SK-N-SH (cell line): ENCODE measurements around the gene ABLIM1. TPM values are rescaled to one million over a fixed set of nuclear protein-coding genes. Genes with fewer than 3 reads are reported as not detected.

Experiments used
- CTCF ChIA-PET: fragments of 300-600, 350-600 bp; formaldehyde crosslinking; extraction: SDS; loops from one replicate; lab custom pipeline; 2021; lab: Yijun Ruan, JAX
- POLR2A ChIA-PET: fragments of 350-600 bp; sonication (Branson Sonifier 250); formaldehyde crosslinking; extraction: SDS; loops from one replicate; lab custom pipeline; 2020; ENCODE audit warnings: antibody characterized with exemption, inconsistent platforms; lab: Yijun Ruan, JAX
- DNase-seq: peaks from one replicate; pipeline ENCODE4 v3.0.0; 2012
- H2AFZ ChIP-seq: fragments of 200-600 bp; sonication (generic); 2 replicates; pipeline ENCODE4 v1.8.1; 2016; ENCODE audit warnings: antibody characterized with exemption, mild to moderate bottlenecking, low read depth
- H3F3A ChIP-seq: fragments of 200-600 bp; sonication (generic); replicated peaks from 2 replicates; pipeline ENCODE3; 2016; ENCODE audit warnings: antibody characterized with exemption, mild to moderate bottlenecking; ENCODE audit not compliant: insufficient read depth
- H3K27ac ChIP-seq, 2 experiments: fragments of 200-500 bp in 1 of 2; fragments of 200-600 bp in 1 of 2; sonication (Bioruptor generic) in 1 of 2; sonication (generic), shearing (Covaris generic) in 1 of 2; 2 replicates each; pipeline versions ENCODE4 v1.5.1 to v1.6.1; 2014 to 2016; ENCODE audit warnings: low read depth in 2 of 2, inconsistent platforms in 1 of 2, low read length in 1 of 2, mild to moderate bottlenecking in 1 of 2, mixed read lengths in 1 of 2
- H3K27me3 ChIP-seq: fragments of 200-600 bp; sonication (generic), shearing (Covaris generic); 2 replicates; pipeline ENCODE4 v1.6.1; 2016; ENCODE audit warnings: mixed run types; ENCODE audit not compliant: insufficient read depth
- H3K36me3 ChIP-seq, 2 experiments: fragments of 200-500 bp in 1 of 2; fragments of 200-600 bp in 1 of 2; sonication (Bioruptor generic) in 1 of 2; sonication (generic) in 1 of 2; replicated peaks in 1 of 2; 2 replicates each; pipeline versions ENCODE3 to v1.5.1; 2014 to 2016; ENCODE audit warnings: low read length in 1 of 2, mild to moderate bottlenecking in 1 of 2; ENCODE audit not compliant: insufficient read depth in 2 of 2, control insufficient read depth in 1 of 2
- H3K4me1 ChIP-seq, 2 experiments: fragments of 200-500 bp in 1 of 2; fragments of 200-600 bp in 1 of 2; sonication (Bioruptor generic) in 1 of 2; sonication (generic), shearing (Covaris generic) in 1 of 2; 2 replicates each; pipeline versions ENCODE4 v1.5.1 to v1.6.1; 2014 to 2016; ENCODE audit warnings: low read depth in 1 of 2, low read length in 1 of 2, mixed run types in 1 of 2; ENCODE audit not compliant: insufficient read depth in 2 of 2, control insufficient read depth in 1 of 2
- H3K4me2 ChIP-seq: fragments of 200-600 bp; sonication (generic), shearing (Covaris generic); 2 replicates; pipeline ENCODE4 v1.6.1; 2017; ENCODE audit warnings: mixed run types
- H3K4me3 ChIP-seq, 2 experiments: fragments of 200-500 bp in 1 of 2; fragments of 200-600 bp in 1 of 2; sonication (Bioruptor generic) in 1 of 2; sonication (generic), shearing (Covaris generic) in 1 of 2; 2 replicates each; pipeline versions ENCODE4 v1.5.1 to v1.8.1; 2014 to 2016; ENCODE audit warnings: low read depth in 2 of 2, inconsistent platforms in 1 of 2, low read length in 1 of 2, mild to moderate bottlenecking in 1 of 2, mixed read lengths in 1 of 2, moderate library complexity in 1 of 2
- H3K79me2 ChIP-seq: fragments of 200-600 bp; sonication (generic); 2 replicates; pipeline ENCODE4 v1.8.1; 2017; ENCODE audit warnings: mild to moderate bottlenecking; ENCODE audit not compliant: insufficient read depth
- H3K9ac ChIP-seq: fragments of 200-600 bp; sonication (generic); 2 replicates; pipeline ENCODE4 v1.6.1; 2017; ENCODE audit warnings: mixed run types
- H3K9me2 ChIP-seq: fragments of 200-600 bp; sonication (generic); 2 replicates; pipeline ENCODE4 v1.6.1; 2017; ENCODE audit warnings: mixed run types
- H3K9me3 ChIP-seq: fragments of 200-600 bp; sonication (generic); 2 replicates; pipeline ENCODE4 v1.6.1; 2017; ENCODE audit warnings: mixed run types, mild to moderate bottlenecking, moderate library complexity
- H4K20me1 ChIP-seq: fragments of 200-600 bp; sonication (generic); 2 replicates; pipeline ENCODE4 v1.6.1; 2017; ENCODE audit warnings: mild to moderate bottlenecking, mixed run types; ENCODE audit not compliant: insufficient read depth
- CHD2 ChIP-seq: fragments of 150-350 bp; IDR thresholded peaks from 2 replicates; pipeline ENCODE4 v1.6.1; 2018; ENCODE audit warnings: low read length; ENCODE audit not compliant: partially characterized antibody
- CTCF ChIP-seq: fragments of 200-600 bp; sonication (generic); IDR thresholded peaks from 2 replicates; pipeline ENCODE4 v1.6.1; 2017; ENCODE audit warnings: antibody characterized with exemption, mild to moderate bottlenecking, moderate library complexity
- ELF1 ChIP-seq: IDR thresholded peaks from 2 replicates; pipeline ENCODE4 v1.4.0; 2012
- EZH2phosphoT487 ChIP-seq: fragments of 200-600 bp; sonication (generic); IDR thresholded peaks from 2 replicates; pipeline ENCODE4 v1.6.1; 2017; ENCODE audit warnings: low read depth, mixed run types, mild to moderate bottlenecking, antibody characterized with exemption, moderate library complexity, borderline replicate concordance
- FOXJ3 ChIP-seq: sonication (generic); formaldehyde crosslinking; IDR thresholded peaks from 2 replicates; pipeline ENCODE4 v1.5.1; 2020; ENCODE audit warnings: mild to moderate bottlenecking, missing genetic modification reagents
- JUND ChIP-seq: IDR thresholded peaks from 2 replicates; pipeline ENCODE4 v1.4.0; 2012
- MAX ChIP-seq: IDR thresholded peaks from 2 replicates; pipeline ENCODE4 v1.4.0; 2012; ENCODE audit warnings: low read depth
- MXI1 ChIP-seq: IDR thresholded peaks from 2 replicates; pipeline ENCODE4 v1.6.1; 2012; ENCODE audit warnings: mild to moderate bottlenecking, low read depth, low read length, improper control_type of control experiment
- NFIC ChIP-seq: IDR thresholded peaks from 2 replicates; pipeline ENCODE4 v1.4.0; 2012; ENCODE audit warnings: borderline replicate concordance
- NRF1 ChIP-seq: IDR thresholded peaks from 2 replicates; pipeline ENCODE4 v1.6.1; 2012; ENCODE audit warnings: low read depth, mild to moderate bottlenecking, low read length
- PBX3 ChIP-seq: IDR thresholded peaks from 2 replicates; pipeline ENCODE4; 2012
- POLR2AphosphoS5 ChIP-seq: IDR thresholded peaks from 2 replicates; pipeline ENCODE4 v1.6.1; 2012; ENCODE audit warnings: low read depth, low read length
- RAD21 ChIP-seq: IDR thresholded peaks from 2 replicates; pipeline ENCODE4 v1.6.1; 2012; ENCODE audit warnings: mild to moderate bottlenecking, low read length
- RCOR1 ChIP-seq: fragments of 150-350 bp; IDR thresholded peaks from 2 replicates; pipeline ENCODE4 v1.6.1; 2017; ENCODE audit warnings: antibody characterized with exemption, low read length
- REST ChIP-seq: IDR thresholded peaks from 2 replicates; pipeline ENCODE4 v1.6.1; 2012; ENCODE audit warnings: mild to moderate bottlenecking, low read depth, low read length, moderate library complexity
- RXRA ChIP-seq: IDR thresholded peaks from 2 replicates; pipeline ENCODE4 v1.4.0; 2012; ENCODE audit warnings: low read depth, mild to moderate bottlenecking, borderline replicate concordance
- SIN3A ChIP-seq: IDR thresholded peaks from 2 replicates; pipeline ENCODE4 v1.6.1; 2012; ENCODE audit warnings: low read depth, mild to moderate bottlenecking, low read length, moderate library complexity, borderline replicate concordance
- SMC3 ChIP-seq: IDR thresholded peaks from 2 replicates; pipeline ENCODE4 v1.6.1; 2012; ENCODE audit warnings: low read depth, low read length, improper control_type of control experiment
- TAF1 ChIP-seq: IDR thresholded peaks from 2 replicates; pipeline ENCODE4 v1.6.1; 2012; ENCODE audit warnings: low read depth, mild to moderate bottlenecking, low read length, moderate library complexity, borderline replicate concordance
- TCF12 ChIP-seq: IDR thresholded peaks from 2 replicates; pipeline ENCODE4 v1.4.0; 2012
- TEAD4 ChIP-seq: IDR thresholded peaks from 2 replicates; pipeline ENCODE4 v1.4.0; 2012; ENCODE audit warnings: mild to moderate bottlenecking, borderline replicate concordance; ENCODE audit not compliant: insufficient read depth
- WGBS: methylation state at CpG from one replicate; pipeline ENCODE4 v1.1.6; 2017; ENCODE audit warnings: low lambda C conversion rate; 5-methylcytosine and 5-hydroxymethylcytosine counted together
- polyA plus RNA-seq, 3 experiments: library from polyadenylated mRNA; depleted of rRNA; stranded (reverse); fragments of >200 nt; gene quantifications; 2 replicates each; pipeline ENCODE4 v1.2.3, GENCODE V29; 2012

The ABLIM1 gene
- polyA plus RNA-seq, 1 of the 3 experiments (the other 2 are of a cell fraction) = 16.1 TPM

- POLR2A ChIA-PET = interaction anchor here (0.8 kb wide), 1 partner anchor 21 kb away, joined by 3 read pairs; no protein-coding TSS in a partner anchor
- Histone ChIP-seq H3K4me2 (no peak overlapping the region), H4K20me1 (no peaks in the 10 kb centered on the region), H2AFZ (no peak overlapping the region), H3K9me3 (no peaks in the 10 kb centered on the region), H3K36me3 (peaks cover 0 to 2% of the 10 kb centered on the region in 2 experiments), H3K9ac (no peak overlapping the region), H3F3A (no peaks in the 10 kb centered on the region), H3K4me3 (no peak overlapping the region), H3K4me1 (peaks cover 0 to 10% of the 10 kb centered on the region in 2 experiments; a peak in 1 of 4 replicates), H3K27ac (peak overlapping the region in 1 of 2 experiments; percentile 18; a peak in 1 of 4 replicates), H3K27me3 (no peaks in the 10 kb centered on the region), H3K9me2 (no peaks in the 10 kb centered on the region), H3K79me2 (no peaks in the 10 kb centered on the region)
- CTCF ChIA-PET = no interaction called here
- DNase-seq = no peak
- 67% methylated on average over 3 of the region's 3 CpGs for WGBS
- TF ChIP-seq FOXJ3 (CRISPR knock-in tag) = no peak
- TF ChIP-seq MXI1 = no peak
- TF ChIP-seq REST = no peak
- no peak for TF ChIP-seq CHD2
- peak; percentile 32; the same call in 1 of the 2 replicates for TF ChIP-seq NFIC
- TF ChIP-seq RAD21 = no peak
- no peak for TF ChIP-seq RXRA
- TF ChIP-seq MAX = no peak
- TF ChIP-seq TCF12 = peak; percentile 44; the same call in 1 of the 2 replicates
- no peak for TF ChIP-seq POLR2AphosphoS5
These were observed 153.1 kb downstream of the ABLIM1 start for GRCh38 chr10:114504769-114505579.

GRCh38 chr10:114502074-114502473 is 156.0 kb downstream of the ABLIM1 start:
- peaks cover 0 to 2% of the 10 kb centered on the region in 2 experiments; a peak in 1 of 4 replicates for H3K4me1 ChIP-seq
- no peaks in the 10 kb centered on the region for H3K9me2 ChIP-seq
- no peak overlapping the region for H3K4me3 ChIP-seq
- peaks cover 0 to 4% of the 10 kb centered on the region in 2 experiments for H3K36me3 ChIP-seq
- no peak for TF ChIP-seq NRF1
- TF ChIP-seq CTCF = no peak
- TF ChIP-seq ELF1 = no peak
- TF ChIP-seq TCF12 = no peak
- TF ChIP-seq JUND = no peak
- TF ChIP-seq TEAD4 = no peak
- no peak for TF ChIP-seq POLR2AphosphoS5
- no peak for TF ChIP-seq FOXJ3 (CRISPR knock-in tag)
- no peak for TF ChIP-seq RCOR1
- TF ChIP-seq SIN3A = no peak
- no peak for TF ChIP-seq RXRA
- TF ChIP-seq MXI1 = no peak
- no peak for TF ChIP-seq SMC3
- TF ChIP-seq RAD21 = no peak
- no peak for TF ChIP-seq TAF1
- no peak for TF ChIP-seq EZH2phosphoT487
- no peak for TF ChIP-seq PBX3
- TF ChIP-seq, all 33 proteins: peak for 0
- ChIA-PET CTCF (interaction anchor here (1.1 kb wide), 2 partner anchors 46 to 198 kb away, joined by 3 read pairs; no protein-coding TSS in a partner anchor), POLR2A (no interaction called here)
- no peaks in the 10 kb centered on the region for H3K79me2 ChIP-seq
- no peaks in the 10 kb centered on the region for H3K9me3 ChIP-seq
- 91% methylated on average over 1 of the region's 1 CpG for WGBS
- H3K27ac ChIP-seq = no peak overlapping the region
- H3K4me2 ChIP-seq = no peak overlapping the region
- no peaks in the 10 kb centered on the region for H3K27me3 ChIP-seq
- no peak overlapping the region for H2AFZ ChIP-seq
- no peak for DNase-seq
- H3K9ac ChIP-seq = no peak overlapping the region
- no peaks in the 10 kb centered on the region for H4K20me1 ChIP-seq
- no peaks in the 10 kb centered on the region for H3F3A ChIP-seq
